A549 (cell line): Measurements from ENCODE around the gene ASB14.

Source experiments
- BHLHE40 ChIP-seq: IDR thresholded peaks from 2 replicates; pipeline ENCODE4 v1.6.1; 2012; ENCODE audit warnings: low read depth, low read length, inconsistent platforms
- EHMT2 ChIP-seq: fragments of 200-600 bp; sonication (generic); IDR thresholded peaks from 2 replicates; pipeline ENCODE4 v1.6.1; 2016; ENCODE audit warnings: antibody characterized with exemption, low read depth, mild to moderate bottlenecking, moderate library complexity
- EP300 ChIP-seq, 2 experiments: fragments of >200 bp; sonication (Bioruptor Twin); formaldehyde crosslinking; IDR thresholded peaks; 2 replicates in 1 of 2; 3 replicates in 1 of 2; pipeline ENCODE4 v1.6.1; 2016 to 2017
- JUNB ChIP-seq: fragments of >200 bp; sonication (Bioruptor Twin); formaldehyde crosslinking; IDR thresholded peaks from 2 replicates; pipeline ENCODE4 v1.6.1; 2016
- POLR2A ChIP-seq: IDR thresholded peaks from 2 replicates; pipeline ENCODE4 v1.6.1; 2012; ENCODE audit warnings: mild to moderate bottlenecking, low read length
- TP53 ChIP-seq: fragments of 250-450 bp; sonication (Bioruptor Pico); IDR thresholded peaks from 2 replicates; pipeline ENCODE4 v1.5.0; 2021; ENCODE audit warnings: mild to moderate bottlenecking, moderate library complexity
- TF ChIP-seq, protein P1 (sequence below): fragments of >200 bp; sonication (Bioruptor Twin); formaldehyde crosslinking; IDR thresholded peaks from 3 replicates; pipeline ENCODE4 v1.5.1; 2016

DNA sequence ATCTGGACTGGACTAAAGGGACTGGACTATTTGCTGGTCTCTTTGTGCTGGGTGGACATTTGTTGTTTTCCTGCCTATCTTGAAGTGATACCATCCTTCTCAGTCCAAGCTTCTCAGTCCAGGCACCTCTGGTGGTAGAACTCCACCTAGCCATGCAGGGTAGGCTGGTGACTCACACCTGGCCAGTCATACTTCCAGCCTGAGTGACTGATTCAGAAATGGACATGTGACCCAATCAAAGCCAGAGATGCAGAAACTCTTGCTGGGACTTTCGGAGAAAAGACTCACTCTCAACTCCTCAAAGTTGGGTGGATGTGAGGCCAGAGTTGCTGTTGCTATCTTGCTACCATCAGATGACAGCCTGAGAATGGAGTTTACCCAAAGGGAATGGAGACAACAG is 5.6 kb upstream of the ASB14 start:
- no peak for TF ChIP-seq JUNB
- TF ChIP-seq, protein P1, sequence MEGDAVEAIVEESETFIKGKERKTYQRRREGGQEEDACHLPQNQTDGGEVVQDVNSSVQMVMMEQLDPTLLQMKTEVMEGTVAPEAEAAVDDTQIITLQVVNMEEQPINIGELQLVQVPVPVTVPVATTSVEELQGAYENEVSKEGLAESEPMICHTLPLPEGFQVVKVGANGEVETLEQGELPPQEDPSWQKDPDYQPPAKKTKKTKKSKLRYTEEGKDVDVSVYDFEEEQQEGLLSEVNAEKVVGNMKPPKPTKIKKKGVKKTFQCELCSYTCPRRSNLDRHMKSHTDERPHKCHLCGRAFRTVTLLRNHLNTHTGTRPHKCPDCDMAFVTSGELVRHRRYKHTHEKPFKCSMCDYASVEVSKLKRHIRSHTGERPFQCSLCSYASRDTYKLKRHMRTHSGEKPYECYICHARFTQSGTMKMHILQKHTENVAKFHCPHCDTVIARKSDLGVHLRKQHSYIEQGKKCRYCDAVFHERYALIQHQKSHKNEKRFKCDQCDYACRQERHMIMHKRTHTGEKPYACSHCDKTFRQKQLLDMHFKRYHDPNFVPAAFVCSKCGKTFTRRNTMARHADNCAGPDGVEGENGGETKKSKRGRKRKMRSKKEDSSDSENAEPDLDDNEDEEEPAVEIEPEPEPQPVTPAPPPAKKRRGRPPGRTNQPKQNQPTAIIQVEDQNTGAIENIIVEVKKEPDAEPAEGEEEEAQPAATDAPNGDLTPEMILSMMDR = no peak
- TF ChIP-seq POLR2A = no peak
- no peak for TF ChIP-seq EP300 (IDR thresholded peaks at IDR 0.05)
- no peak for TF ChIP-seq TP53 (CRISPR knock-in tag)
- TF ChIP-seq EHMT2 = no peak
- TF ChIP-seq BHLHE40 = no peak
